DMS53 (cell line): ENCODE data around the gene METTL8.
"Not testable (repeated sequence)": the region's sequence is repeated elsewhere in the genome, so short reads cannot be mapped to it uniquely, and the experiment has no call there.

ENCODE experiments used
- DNase-seq: peaks from one replicate; lab custom pipeline; 2025; lab: John Stamatoyannopoulos, UW

METTL8 gene

DNA sequence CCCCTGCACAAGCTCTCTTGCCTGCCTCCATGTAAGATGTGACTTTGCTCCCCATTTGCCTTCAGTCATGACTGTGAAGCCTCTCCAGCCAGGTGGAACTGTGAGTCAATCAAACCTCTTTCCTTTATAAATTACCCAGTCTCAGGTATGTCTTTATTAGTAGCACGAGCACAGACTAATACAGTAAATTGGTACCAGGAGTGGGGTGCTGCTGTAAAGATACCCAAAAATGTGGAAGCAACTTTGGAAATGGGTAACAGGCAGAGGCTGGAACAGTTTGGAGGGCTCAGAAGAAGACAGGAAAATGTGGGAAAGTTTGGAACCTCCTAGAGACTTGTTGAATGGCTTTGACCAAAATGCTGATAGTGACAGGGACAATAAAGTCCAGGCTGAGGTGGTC lies 122.2 kb downstream of the METTL8 start:
- not testable (repeated sequence) for DNase-seq

DNA sequence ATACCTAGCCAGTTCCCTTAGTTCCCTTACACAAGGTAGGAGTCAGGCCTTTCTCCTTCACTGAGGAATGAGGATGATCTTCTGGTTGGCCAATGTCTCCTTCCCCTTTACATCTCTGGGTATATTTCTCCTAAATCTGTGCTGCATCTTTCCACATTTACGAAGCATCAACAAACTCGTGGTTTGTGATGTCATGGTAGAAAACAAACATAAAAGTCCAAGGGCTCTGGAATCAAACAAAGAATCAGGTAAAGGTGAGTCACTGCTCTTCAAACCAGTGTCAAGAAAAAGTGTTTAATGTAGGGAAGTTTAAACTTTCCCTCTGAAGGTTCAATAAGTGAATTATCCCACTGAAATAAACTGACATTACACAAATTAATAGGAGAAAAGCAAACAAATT lies 122.9 kb downstream of the METTL8 start:
- DNase-seq = peak; percentile 47

- DNase-seq = no peak
These were observed 124.1 kb downstream of the METTL8 start for GRCh38 chr2:171309455-171310286.

- no peak for DNase-seq
These were observed 125.3 kb downstream of the METTL8 start for GRCh38 chr2:171308280-171309054.

DNA sequence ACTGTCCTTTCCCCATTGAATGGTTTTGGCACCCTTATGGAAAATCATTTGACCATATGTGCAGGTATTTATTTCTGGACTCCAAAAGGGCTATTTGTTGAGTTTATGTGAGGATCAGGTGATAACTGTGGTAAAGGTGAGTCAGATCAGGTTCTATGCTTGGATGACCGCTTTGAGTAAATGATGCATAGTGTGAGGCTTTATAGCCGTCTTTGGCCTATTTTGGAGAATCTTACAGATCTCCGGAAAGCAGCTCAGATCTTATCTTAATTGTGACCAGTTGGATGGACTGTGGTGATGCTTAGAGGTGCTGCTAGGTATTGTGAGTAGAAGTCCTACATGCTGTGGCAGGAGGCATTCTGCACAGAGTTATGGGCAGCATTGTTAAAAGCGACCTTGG lies 126.2 kb downstream of the METTL8 start:
- DNase-seq = no peak

DNA sequence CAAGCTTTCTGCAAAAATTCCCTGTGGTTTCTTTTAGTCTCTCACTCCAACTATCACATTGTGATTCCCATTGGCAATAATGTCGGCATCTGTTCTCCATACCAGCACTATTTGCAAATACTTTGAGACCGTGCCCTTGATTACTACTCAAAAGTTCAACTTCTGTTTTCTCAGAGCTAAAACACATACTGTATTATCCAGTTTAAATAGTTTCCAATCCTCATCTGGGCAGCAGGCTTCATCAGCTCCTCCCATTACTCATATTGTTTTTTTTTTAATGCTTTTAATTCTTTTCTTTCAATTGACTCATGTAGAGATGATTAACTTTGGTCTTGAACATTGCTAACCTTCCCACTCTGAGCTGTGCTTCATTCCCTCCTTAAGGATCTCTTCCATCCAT lies 135.8 kb downstream of the METTL8 start:
- DNase-seq = no peak

- no peak for DNase-seq
These were observed 139.2 kb downstream of the METTL8 start for GRCh38 chr2:171294608-171295007.

GRCh38 chr2:171293661-171294060 lies 140.1 kb downstream of the METTL8 start:
- DNase-seq = no peak

DNA sequence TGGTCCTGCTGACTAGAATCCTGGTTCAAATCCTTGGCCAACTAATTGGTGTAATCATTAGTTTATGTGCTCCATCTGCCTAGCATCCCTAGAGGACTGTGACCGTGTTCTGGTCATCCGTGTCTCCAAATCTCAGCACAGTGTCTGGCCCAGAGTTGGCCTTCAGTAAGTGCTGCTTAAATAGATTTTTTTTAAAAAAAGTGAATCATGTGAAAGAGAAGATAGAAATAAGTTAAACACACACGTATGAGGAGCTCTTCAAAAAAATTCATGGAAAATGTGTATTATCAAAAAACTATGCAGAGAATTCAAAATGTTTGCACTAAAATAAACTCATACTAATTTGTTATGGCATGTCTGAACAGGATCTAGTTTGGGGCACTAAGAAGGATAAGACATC lies 143.8 kb downstream of the METTL8 start:
- no peak for DNase-seq

- DNase-seq = no peak
These were observed 144.5 kb downstream of the METTL8 start for GRCh38 chr2:171289316-171289715.

- no peak for DNase-seq
These were observed 146.2 kb downstream of the METTL8 start for GRCh38 chr2:171287611-171288010.

DNA sequence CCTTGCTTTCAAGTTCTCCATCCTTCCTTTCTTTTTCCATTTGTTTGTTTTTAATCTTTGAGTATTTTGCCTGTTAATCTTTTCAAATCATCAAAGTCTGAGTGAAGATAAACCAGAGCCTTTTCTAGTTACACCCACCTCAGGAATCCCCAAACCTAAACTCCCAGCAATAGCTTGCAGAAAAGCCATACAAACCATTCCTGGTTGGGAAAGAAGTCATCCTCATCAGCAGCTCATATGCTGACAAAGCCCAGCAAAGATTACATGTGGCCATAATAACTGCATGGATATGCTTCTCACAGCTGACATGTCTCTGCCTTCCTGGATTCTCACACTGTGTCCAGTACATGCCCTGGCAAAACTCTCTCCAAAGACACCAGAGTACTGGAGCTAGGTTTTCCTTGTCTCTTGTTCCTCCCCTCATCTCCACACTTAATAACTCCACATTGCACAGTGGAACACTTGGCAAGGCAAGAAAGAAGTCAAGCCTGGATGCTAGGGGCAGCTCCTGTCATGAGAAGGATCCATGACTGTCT lies 146.7 kb downstream of the METTL8 start:
- DNase-seq = no peak

GRCh38 chr2:171281110-171281509 lies 152.7 kb downstream of the METTL8 start:
- no peak for DNase-seq

- peak; percentile 41 for DNase-seq
These were observed 153.6 kb downstream of the METTL8 start for GRCh38 chr2:171279983-171280790.

DNA sequence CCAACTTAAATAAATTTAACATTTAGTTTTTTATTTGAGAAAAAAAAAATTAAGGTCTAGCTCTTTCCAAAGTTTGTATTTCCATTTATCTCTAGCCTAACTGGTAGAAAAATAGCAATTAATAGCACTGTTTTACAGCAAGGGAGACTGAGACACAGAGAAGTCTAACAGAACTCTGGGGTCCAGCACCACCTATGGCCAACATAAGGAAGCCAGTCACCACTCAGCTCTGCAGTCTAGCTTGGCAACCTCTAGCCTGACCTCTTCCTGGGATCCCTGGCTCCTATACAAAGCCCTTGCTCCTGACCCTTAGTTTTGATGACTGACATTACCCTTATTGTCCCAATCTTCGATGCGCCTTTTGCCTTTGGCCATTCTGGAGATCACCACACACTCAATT lies 159.0 kb downstream of the METTL8 start:
- no peak for DNase-seq

DNA sequence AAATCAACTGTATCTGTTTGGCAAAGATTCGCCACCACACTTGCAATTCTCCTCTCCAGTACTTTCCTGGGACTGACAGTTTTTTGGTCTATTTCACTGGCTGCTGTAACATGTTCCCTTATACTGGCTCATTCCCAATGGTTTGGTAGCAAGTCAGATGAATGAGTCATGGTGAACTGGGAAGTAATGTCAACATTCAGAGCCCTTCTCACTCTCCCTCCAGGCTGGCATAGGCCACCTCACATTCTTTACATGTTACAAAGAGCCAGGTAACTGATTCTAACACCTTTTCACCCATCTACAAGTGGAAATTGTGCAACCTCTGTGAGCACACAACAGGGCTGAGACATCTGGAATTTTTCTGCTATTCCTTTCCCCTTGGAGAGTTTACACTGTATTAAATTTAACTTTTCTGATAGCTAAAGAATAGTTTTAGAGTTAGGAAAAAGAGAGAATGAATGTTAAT lies 161.8 kb downstream of the METTL8 start:
- DNase-seq = peak; percentile 95

DNA sequence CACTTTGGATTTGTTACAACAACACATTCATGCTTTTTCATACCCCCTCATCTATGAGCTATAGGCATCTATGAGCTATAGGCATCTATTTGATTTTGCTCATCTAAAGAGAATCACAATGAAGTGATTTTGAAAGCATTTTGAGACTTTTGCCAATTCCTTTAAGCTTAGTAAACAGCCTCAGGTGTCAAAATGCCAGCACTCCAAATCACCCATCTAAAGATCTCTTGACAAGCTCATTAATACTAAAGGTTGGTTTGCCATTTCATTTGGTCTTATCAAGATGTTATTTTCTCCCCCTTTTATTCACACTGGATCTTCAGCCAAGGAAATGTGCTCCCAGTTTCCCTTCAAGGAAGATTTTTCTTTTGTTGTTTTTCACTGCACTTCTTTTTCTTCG lies 162.4 kb downstream of the METTL8 start:
- no peak for DNase-seq

- no peak for DNase-seq
These were observed 165.7 kb downstream of the METTL8 start for GRCh38 chr2:171267855-171268629.
